GM21526 (cell line): ENCODE measurements around the gene CTTNBP2NL.
"Not testable (repeated sequence)": the region's sequence is repeated elsewhere in the genome, so short reads cannot be mapped to it uniquely, and the experiment has no call there.

Experiments
- ATAC-seq: cut with Tn5 transposase; IDR thresholded peaks from one replicate; pipeline ENCODE4 v1.9.1; 2021; ENCODE audit warnings: moderate library complexity; ENCODE audit not compliant: unreplicated experiment, low FRiP score

The CTTNBP2NL gene

GRCh38 chr1:112460615-112461014, 64.6 kb downstream of the CTTNBP2NL start:
- ATAC-seq, result no peak

- ATAC-seq, result no peak
Measured at GRCh38 chr1:112461200-112461871, 65.3 kb downstream of the CTTNBP2NL start.

- ATAC-seq, result no peak
Measured at GRCh38 chr1:112462953-112463279, 66.9 kb downstream of the CTTNBP2NL start.

GRCh38 chr1:112464501-112464900, 68.5 kb downstream of the CTTNBP2NL start:
- no peak for ATAC-seq

- ATAC-seq, result no peak
Measured at GRCh38 chr1:112465122-112465521, 69.1 kb downstream of the CTTNBP2NL start.

GRCh38 chr1:112466078-112466660, 70.2 kb downstream of the CTTNBP2NL start:
- ATAC-seq, result peak; percentile 86

GRCh38 chr1:112470324-112470723, 74.3 kb downstream of the CTTNBP2NL start:
- ATAC-seq, result not testable (repeated sequence)

- ATAC-seq, result no peak
Measured at GRCh38 chr1:112470966-112471365, 75.0 kb downstream of the CTTNBP2NL start.

- ATAC-seq, result no peak
Measured at GRCh38 chr1:112472142-112472541, 76.1 kb downstream of the CTTNBP2NL start.

- no peak for ATAC-seq
Measured at GRCh38 chr1:112477550-112477949, 81.5 kb downstream of the CTTNBP2NL start.

- ATAC-seq, result no peak
Measured at GRCh38 chr1:112478314-112478713, 82.3 kb downstream of the CTTNBP2NL start.

- not testable (repeated sequence) for ATAC-seq
Measured at GRCh38 chr1:112486063-112486462, 90.0 kb downstream of the CTTNBP2NL start.

GRCh38 chr1:112487686-112488085, 91.7 kb downstream of the CTTNBP2NL start:
- ATAC-seq, result not testable (repeated sequence)

GRCh38 chr1:112488141-112488540, 92.1 kb downstream of the CTTNBP2NL start:
- no peak for ATAC-seq

GRCh38 chr1:112492076-112492475, 96.1 kb downstream of the CTTNBP2NL start:
- no peak for ATAC-seq

GRCh38 chr1:112493351-112493750, 97.3 kb downstream of the CTTNBP2NL start:
- ATAC-seq, result no peak

GRCh38 chr1:112496290-112496689, 100.3 kb downstream of the CTTNBP2NL start:
- ATAC-seq, result no peak

GRCh38 chr1:112501810-112502641, 106.0 kb downstream of the CTTNBP2NL start:
- no peak for ATAC-seq

- no peak for ATAC-seq
Measured at GRCh38 chr1:112502826-112503225, 106.8 kb downstream of the CTTNBP2NL start.

- ATAC-seq, result no peak
Measured at GRCh38 chr1:112504001-112504660, 108.1 kb downstream of the CTTNBP2NL start.
